Mesendoderm (in vitro differentiated cells): ENCODE data around the gene DDB1.

Experiments
- DNase-seq: peaks from one replicate; pipeline ENCODE4 v3.0.0; 2013
- H2AK5ac ChIP-seq: 2 replicates; pipeline ENCODE4 v1.6.1; 2013; ENCODE audit warnings: low read length, inconsistent platforms
- H2BK120ac ChIP-seq: 2 replicates; pipeline ENCODE4 v1.6.1; 2013; ENCODE audit warnings: low read depth, mild to moderate bottlenecking, low read length, moderate library complexity, mixed read lengths
- H2BK15ac ChIP-seq: replicated peaks from 2 replicates; pipeline ENCODE4 v1.6.1; 2013; ENCODE audit warnings: low read depth, mild to moderate bottlenecking, moderate library complexity
- H2BK5ac ChIP-seq: 2 replicates; pipeline ENCODE4 v1.6.1; 2013; ENCODE audit warnings: low read length, inconsistent platforms
- H3K18ac ChIP-seq: 2 replicates; pipeline ENCODE4 v1.6.1; 2013; ENCODE audit warnings: mild to moderate bottlenecking, low read length, mixed read lengths
- H3K23ac ChIP-seq: one replicate; pipeline ENCODE4 v1.6.1; 2013; ENCODE audit warnings: low read length
- H3K27ac ChIP-seq: 2 replicates; pipeline ENCODE4 v1.5.1; 2013; ENCODE audit warnings: low read depth, mild to moderate bottlenecking, inconsistent platforms, low read length, moderate library complexity
- H3K27me3 ChIP-seq: 2 replicates; pipeline ENCODE4 v1.6.1; 2013; ENCODE audit warnings: low read length, control low read depth, mild to moderate bottlenecking, inconsistent platforms; ENCODE audit not compliant: insufficient read depth, poor library complexity
- H3K36me3 ChIP-seq: 2 replicates; pipeline ENCODE4 v1.6.1; 2013; ENCODE audit warnings: low read length, inconsistent platforms; ENCODE audit not compliant: control insufficient read depth, insufficient read depth
- H3K4ac ChIP-seq: one replicate; pipeline ENCODE4 v1.6.1; 2013; ENCODE audit warnings: low read depth, mild to moderate bottlenecking, low read length, moderate library complexity
- H3K4me1 ChIP-seq: 2 replicates; pipeline ENCODE4 v1.6.1; 2013; ENCODE audit warnings: low read depth, low read length, inconsistent platforms; ENCODE audit not compliant: control insufficient read depth
- H3K4me2 ChIP-seq: 2 replicates; pipeline ENCODE4 v1.6.1; 2013; ENCODE audit warnings: low read length
- H3K4me3 ChIP-seq: 2 replicates; pipeline ENCODE4 v1.5.1; 2013; ENCODE audit warnings: mild to moderate bottlenecking, low read length
- H3K56ac ChIP-seq: one replicate; pipeline ENCODE4 v1.6.1; 2013; ENCODE audit warnings: low read length
- H3K79me1 ChIP-seq: 2 replicates; pipeline ENCODE4 v1.6.1; 2013; ENCODE audit warnings: low read length, inconsistent platforms
- H3K79me2 ChIP-seq: 2 replicates; pipeline ENCODE4 v1.6.1; 2013; ENCODE audit warnings: mild to moderate bottlenecking, low read length; ENCODE audit not compliant: control insufficient read depth, insufficient read depth
- H3K9ac ChIP-seq: 2 replicates; pipeline ENCODE4 v1.6.1; 2013; ENCODE audit warnings: low read length, inconsistent platforms
- H4K5ac ChIP-seq: one replicate; pipeline ENCODE4 v1.6.1; 2013; ENCODE audit warnings: low read length
- H4K8ac ChIP-seq: one replicate; pipeline ENCODE4 v1.6.1; 2013; ENCODE audit warnings: low read depth, mild to moderate bottlenecking, control low read depth, low read length, moderate library complexity
- WGBS: extraction: QIAGEN DNeasy Blood & Tissue Kit; methylation state at CpG from one replicate; pipeline ENCODE4 v1.1.7; 2013; ENCODE audit warnings: low lambda C conversion rate, missing lambda C conversion rate; ENCODE audit not compliant: insufficient coverage; ENCODE audit errors: extremely low coverage; 5-methylcytosine and 5-hydroxymethylcytosine counted together

The DDB1 gene

DNA sequence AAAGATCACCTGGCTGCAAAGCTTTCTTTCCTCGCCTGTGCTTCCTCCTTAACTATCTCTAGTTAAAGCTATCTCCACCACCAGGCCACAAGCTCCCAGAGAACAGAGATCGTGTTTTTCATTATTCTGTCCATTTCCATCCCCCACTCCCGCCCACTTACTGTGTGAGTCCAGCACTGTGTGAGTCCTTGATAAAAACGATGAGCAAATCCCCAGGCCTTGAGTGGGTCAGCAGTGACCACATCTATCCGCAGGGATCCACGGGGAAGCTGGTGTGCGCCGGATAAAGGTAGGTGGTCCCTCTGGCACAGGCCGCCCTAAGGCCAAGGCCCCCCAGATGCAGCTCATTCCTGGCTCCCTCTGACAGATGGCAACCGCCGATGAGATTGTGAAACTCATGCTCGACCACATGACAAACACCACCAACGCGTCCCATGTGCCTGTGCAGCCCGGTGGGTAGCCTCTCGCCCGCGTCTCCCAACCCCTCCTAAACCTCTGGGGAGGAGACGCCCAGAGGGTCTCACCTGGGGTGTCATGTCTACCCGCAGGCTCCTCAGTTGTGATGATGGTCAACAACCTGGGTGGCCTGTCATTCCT is 9.4 kb upstream of the DDB1 start:
- no peak overlapping the region for H3K56ac ChIP-seq
- no peak overlapping the region for H3K18ac ChIP-seq
- no peak overlapping the region for H3K27ac ChIP-seq
- H3K36me3 ChIP-seq: no peaks in the 10 kb centered on the region
- no peak overlapping the region for H3K4me3 ChIP-seq
- H2BK15ac ChIP-seq: no peak overlapping the region
- H2AK5ac ChIP-seq: no peak overlapping the region
- DNase-seq: no peak
- WGBS: no CpG with 5 or more reads among the region's 20 CpGs
- no peak overlapping the region for H3K4ac ChIP-seq
- H3K4me2 ChIP-seq: no peak overlapping the region
- H3K79me1 ChIP-seq: no peaks in the 10 kb centered on the region
- H3K79me2 ChIP-seq: no peaks in the 10 kb centered on the region
- no peak overlapping the region for H2BK120ac ChIP-seq
- H3K23ac ChIP-seq: no peak overlapping the region
- no peaks in the 10 kb centered on the region for H3K4me1 ChIP-seq
- H3K27me3 ChIP-seq: no peaks in the 10 kb centered on the region
- no peak overlapping the region for H4K5ac ChIP-seq
- H4K8ac ChIP-seq: no peak overlapping the region
- H3K9ac ChIP-seq: no peak overlapping the region
- H2BK5ac ChIP-seq: no peak overlapping the region

DNA sequence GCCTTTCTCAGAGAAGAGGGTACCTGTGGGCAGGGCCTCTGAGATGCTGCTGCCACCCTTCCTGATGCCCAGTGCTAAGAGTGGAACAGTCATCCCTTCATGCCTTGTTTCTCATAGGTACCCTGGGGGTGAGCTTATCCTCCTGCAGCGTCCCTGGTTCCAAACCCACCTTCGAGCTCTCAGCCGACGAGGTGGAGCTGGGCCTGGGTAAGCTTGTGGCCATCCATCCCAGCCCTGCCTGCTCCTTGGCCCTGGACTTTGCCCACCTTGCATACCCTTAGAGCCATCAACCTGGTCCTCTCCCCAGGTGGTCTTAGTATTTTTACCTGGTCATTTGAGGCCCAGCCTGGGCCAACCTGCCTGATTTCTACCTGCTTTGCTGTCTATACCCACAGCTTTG is 8.8 kb upstream of the DDB1 start:
- H3K4me1 ChIP-seq: no peaks in the 10 kb centered on the region
- H2AK5ac ChIP-seq: no peak overlapping the region
- H3K27me3 ChIP-seq: no peaks in the 10 kb centered on the region
- no peak overlapping the region for H2BK15ac ChIP-seq
- no peak overlapping the region for H2BK120ac ChIP-seq
- no peak overlapping the region for H3K4ac ChIP-seq
- H3K4me2 ChIP-seq: no peak overlapping the region
- H4K5ac ChIP-seq: no peak overlapping the region
- H3K36me3 ChIP-seq: no peaks in the 10 kb centered on the region
- H3K79me2 ChIP-seq: no peaks in the 10 kb centered on the region
- no peaks in the 10 kb centered on the region for H3K79me1 ChIP-seq
- no CpG with 5 or more reads among the region's 4 CpGs for WGBS
- H3K4me3 ChIP-seq: no peak overlapping the region
- no peak overlapping the region for H4K8ac ChIP-seq
- no peak overlapping the region for H3K27ac ChIP-seq
- no peak overlapping the region for H3K18ac ChIP-seq
- no peak overlapping the region for H3K9ac ChIP-seq
- H3K56ac ChIP-seq: no peak overlapping the region
- DNase-seq: no peak
- H2BK5ac ChIP-seq: no peak overlapping the region
- H3K23ac ChIP-seq: no peak overlapping the region

DNA sequence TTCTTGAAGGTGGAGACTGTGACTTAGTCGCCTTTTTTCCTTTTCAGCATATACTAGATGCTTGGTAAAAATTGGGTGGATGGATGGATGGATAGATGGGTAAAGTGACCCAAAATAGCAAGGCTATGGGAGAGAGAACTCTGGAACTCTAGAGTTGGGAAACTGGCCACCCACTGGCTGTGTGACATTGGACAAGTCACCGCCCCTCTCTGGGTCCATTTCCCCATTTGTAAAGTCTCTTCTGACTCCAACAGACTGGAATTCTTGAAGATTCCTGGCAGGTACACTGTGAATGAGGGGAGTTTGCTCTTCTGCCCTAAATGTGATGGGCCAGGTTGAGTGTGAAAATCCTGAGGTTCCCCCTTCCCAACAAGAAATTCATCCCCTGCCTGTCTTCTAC is 8.1 kb upstream of the DDB1 start:
- no peaks in the 10 kb centered on the region for H3K79me2 ChIP-seq
- H2AK5ac ChIP-seq: no peak overlapping the region
- H4K8ac ChIP-seq: no peak overlapping the region
- no peaks in the 10 kb centered on the region for H3K79me1 ChIP-seq
- no peak overlapping the region for H3K4me2 ChIP-seq
- WGBS: no CpG with 5 or more reads among the region's 2 CpGs
- no peak overlapping the region for H3K18ac ChIP-seq
- no peak overlapping the region for H3K23ac ChIP-seq
- no peak overlapping the region for H4K5ac ChIP-seq
- no peak overlapping the region for H3K4ac ChIP-seq
- no peak overlapping the region for H2BK120ac ChIP-seq
- H3K4me3 ChIP-seq: no peak overlapping the region
- H2BK5ac ChIP-seq: no peak overlapping the region
- H3K56ac ChIP-seq: no peak overlapping the region
- no peak overlapping the region for H3K9ac ChIP-seq
- DNase-seq: no peak
- H3K27ac ChIP-seq: no peak overlapping the region
- H3K36me3 ChIP-seq: no peaks in the 10 kb centered on the region
- no peaks in the 10 kb centered on the region for H3K27me3 ChIP-seq
- H2BK15ac ChIP-seq: no peak overlapping the region
- no peaks in the 10 kb centered on the region for H3K4me1 ChIP-seq

DNA sequence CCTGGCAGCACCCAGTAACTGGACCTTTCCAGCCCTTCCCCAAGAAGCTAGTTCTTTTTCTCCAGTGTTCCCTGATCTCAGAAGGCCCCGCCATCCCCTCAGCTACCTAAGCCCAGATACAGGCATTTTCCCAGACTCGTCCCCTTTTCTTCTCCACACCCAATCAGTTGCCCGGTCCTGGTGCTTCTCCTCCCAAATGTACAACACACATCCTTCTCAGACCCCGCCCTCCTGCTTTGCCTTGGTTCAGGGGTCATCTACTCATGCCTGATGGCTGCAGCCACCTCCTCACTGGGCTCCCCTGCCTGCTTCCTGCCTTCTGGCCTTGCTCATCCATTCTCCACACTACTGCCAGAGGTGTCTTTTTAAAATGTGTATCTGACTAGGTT is 6.6 kb upstream of the DDB1 start:
- H3K23ac ChIP-seq: no peak overlapping the region
- WGBS: no CpG with 5 or more reads among the region's 4 CpGs
- H2BK15ac ChIP-seq: no peak overlapping the region

DNA sequence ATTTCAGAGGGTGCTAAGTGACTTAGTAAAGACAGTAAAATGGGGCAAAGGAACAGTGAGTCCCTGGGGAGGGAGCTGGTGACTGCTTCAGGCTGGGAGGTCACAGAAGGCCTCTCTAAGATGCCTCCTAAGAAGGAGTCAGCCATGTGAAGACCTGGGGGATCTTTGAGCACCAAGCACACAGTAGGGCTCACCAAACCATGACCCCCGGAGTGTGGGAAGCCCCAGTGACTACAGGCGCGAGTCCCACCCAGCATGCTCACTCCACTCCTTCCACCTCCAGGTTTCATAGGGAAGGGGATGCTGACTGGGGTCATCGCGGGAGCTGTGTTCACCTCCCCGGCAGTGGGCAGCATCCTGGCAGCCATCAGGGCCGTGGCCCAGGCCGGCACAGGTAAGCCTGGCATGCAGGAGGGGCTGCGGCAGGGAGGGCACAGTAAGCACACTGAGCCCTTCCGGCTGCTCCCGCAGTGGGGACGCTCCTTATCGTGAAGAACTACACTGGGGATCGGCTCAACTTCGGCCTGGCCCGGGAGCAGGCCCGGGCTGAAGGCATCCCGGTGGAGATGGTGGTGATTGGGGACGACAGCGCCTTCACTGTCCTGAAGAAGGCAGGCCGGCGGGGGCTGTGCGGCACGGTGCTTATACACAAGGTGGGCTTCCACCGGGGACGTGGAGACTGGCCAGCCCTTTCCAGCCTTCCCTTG is 6.0 kb upstream of the DDB1 start:
- Histone ChIP-seq H3K9ac (no peak overlapping the region), H4K8ac (no peak overlapping the region), H3K79me2 (no peaks in the 10 kb centered on the region), H3K4me2 (no peak overlapping the region), H3K36me3 (no peaks in the 10 kb centered on the region), H3K56ac (no peak overlapping the region), H3K4ac (no peak overlapping the region), H2AK5ac (no peak overlapping the region), H3K27ac (no peak overlapping the region), H2BK5ac (no peak overlapping the region), H3K18ac (no peak overlapping the region), H3K4me1 (no peaks in the 10 kb centered on the region), H3K23ac (no peak overlapping the region), H3K79me1 (no peaks in the 10 kb centered on the region), H3K27me3 (no peaks in the 10 kb centered on the region), H2BK15ac (no peak overlapping the region), H4K5ac (no peak overlapping the region), H2BK120ac (no peak overlapping the region), H3K4me3 (no peak overlapping the region)
- no CpG with 5 or more reads among the region's 26 CpGs for WGBS
- DNase-seq: no peak

More for the DNA sequence above, 6.6 kb upstream of the DDB1 start:
- Histone ChIP-seq H3K56ac (no peak overlapping the region), H3K27ac (no peak overlapping the region), H2BK120ac (no peak overlapping the region), H3K36me3 (no peaks in the 10 kb centered on the region), H3K27me3 (no peaks in the 10 kb centered on the region), H4K8ac (no peak overlapping the region), H3K79me1 (no peaks in the 10 kb centered on the region), H4K5ac (no peak overlapping the region), H3K4me1 (no peaks in the 10 kb centered on the region), H3K9ac (no peak overlapping the region), H3K4me2 (no peak overlapping the region), H2AK5ac (no peak overlapping the region), H2BK5ac (no peak overlapping the region), H3K4ac (no peak overlapping the region), H3K18ac (no peak overlapping the region), H3K79me2 (no peaks in the 10 kb centered on the region), H3K4me3 (no peak overlapping the region)
- DNase-seq: no peak
